Loucy (cell line): ENCODE measurements around the gene RNU7-1.

Experiments used
- EZH2phosphoT487 ChIP-seq: fragments of 200-600 bp; IDR thresholded peaks from 2 replicates; pipeline ENCODE4 v1.6.1; 2018; ENCODE audit warnings: antibody characterized with exemption, mild to moderate bottlenecking, moderate library complexity, borderline replicate concordance
- TF ChIP-seq, protein P1 (sequence below): fragments of 200-600 bp; sonication (generic); conservative IDR thresholded peaks from 2 replicates; pipeline ENCODE4 v1.5.1; 2014; ENCODE audit warnings: mild to moderate bottlenecking, antibody characterized with exemption, low read length

DNA sequence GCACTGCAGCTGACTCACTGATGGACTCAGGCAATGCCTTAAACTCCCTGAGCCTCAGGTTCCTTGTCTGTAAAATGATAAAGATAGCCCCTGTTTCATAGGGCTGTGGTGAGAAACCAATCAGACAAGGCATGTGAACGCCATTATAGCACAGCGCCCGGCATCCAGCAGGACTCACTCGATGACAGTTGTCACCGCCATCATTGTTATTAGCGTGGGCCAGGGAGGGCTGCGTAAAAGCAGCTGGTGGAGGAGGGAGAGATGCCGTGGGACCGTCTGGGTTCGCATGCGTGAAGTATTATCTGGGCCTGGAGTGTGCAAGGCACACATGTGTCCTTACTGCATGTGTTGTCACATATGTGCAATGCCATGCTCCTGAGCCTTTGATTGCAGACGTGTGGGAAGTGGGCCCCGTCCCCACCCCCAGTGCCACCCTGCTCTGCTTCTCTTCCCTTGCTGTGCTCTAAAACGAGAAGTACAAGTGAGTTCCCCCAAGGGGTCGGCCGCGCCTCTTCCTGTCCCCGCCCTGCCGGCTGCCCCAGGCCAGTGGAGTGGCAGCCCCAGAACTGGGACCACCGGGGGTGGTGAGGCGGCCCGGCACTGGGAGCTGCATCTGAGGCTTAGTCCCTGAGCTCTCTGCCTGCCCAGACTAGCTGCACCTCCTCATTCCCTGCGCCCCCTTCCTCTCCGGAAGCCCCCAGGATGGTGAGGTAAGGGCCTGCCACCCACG, 7.4 kb downstream of the RNU7-1 start, which contains the start of gene PTPN6:
- TF ChIP-seq, protein P1, sequence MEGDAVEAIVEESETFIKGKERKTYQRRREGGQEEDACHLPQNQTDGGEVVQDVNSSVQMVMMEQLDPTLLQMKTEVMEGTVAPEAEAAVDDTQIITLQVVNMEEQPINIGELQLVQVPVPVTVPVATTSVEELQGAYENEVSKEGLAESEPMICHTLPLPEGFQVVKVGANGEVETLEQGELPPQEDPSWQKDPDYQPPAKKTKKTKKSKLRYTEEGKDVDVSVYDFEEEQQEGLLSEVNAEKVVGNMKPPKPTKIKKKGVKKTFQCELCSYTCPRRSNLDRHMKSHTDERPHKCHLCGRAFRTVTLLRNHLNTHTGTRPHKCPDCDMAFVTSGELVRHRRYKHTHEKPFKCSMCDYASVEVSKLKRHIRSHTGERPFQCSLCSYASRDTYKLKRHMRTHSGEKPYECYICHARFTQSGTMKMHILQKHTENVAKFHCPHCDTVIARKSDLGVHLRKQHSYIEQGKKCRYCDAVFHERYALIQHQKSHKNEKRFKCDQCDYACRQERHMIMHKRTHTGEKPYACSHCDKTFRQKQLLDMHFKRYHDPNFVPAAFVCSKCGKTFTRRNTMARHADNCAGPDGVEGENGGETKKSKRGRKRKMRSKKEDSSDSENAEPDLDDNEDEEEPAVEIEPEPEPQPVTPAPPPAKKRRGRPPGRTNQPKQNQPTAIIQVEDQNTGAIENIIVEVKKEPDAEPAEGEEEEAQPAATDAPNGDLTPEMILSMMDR = no peak
- no peak for TF ChIP-seq EZH2phosphoT487
